Calu3 (cell line): ENCODE results near the gene USP48. TPM values are rescaled to one million over a fixed set of nuclear protein-coding genes. Genes with fewer than 3 reads are reported as not detected.
A peak's percentile ranks its signal among the peaks of the same experiment; 100 is the strongest.

Source experiments
- Bru-seq: library from RNA; stranded (reverse); fragments of 400-500 nt; gene quantifications from one replicate; lab custom pipeline; 2021; lab: Mats Ljungman, UMichigan
- BruChase-seq, 2 experiments: library from RNA; stranded (reverse); fragments of 400-500 nt; gene quantifications; one replicate each; lab custom pipeline; 2021; lab: Mats Ljungman, UMichigan
- BruUV-seq: library from RNA; stranded (reverse); fragments of 400-500 nt; replicated peaks from 2 replicates; lab custom pipeline; 2021; lab: Mats Ljungman, UMichigan
- CTCF ChIA-PET: fragments of 300-600 bp; sonication (Branson Sonifier 250); formaldehyde crosslinking; loops from one replicate; lab custom pipeline; 2022; ENCODE audit warnings: antibody characterized with exemption; lab: Charles Lee
- DNase-seq: peaks from one replicate; pipeline ENCODE4 v3.0.0; 2022
- H3K27ac Mint-ChIP-seq: one replicate; pipeline ENCODE4 v1.8.0; 2022; ENCODE audit warnings: mixed read lengths; ENCODE audit not compliant: unreplicated experiment
- H3K27me3 Mint-ChIP-seq: one replicate; pipeline ENCODE4 v1.8.0; 2022; ENCODE audit warnings: mixed read lengths; ENCODE audit not compliant: unreplicated experiment
- H3K36me3 Mint-ChIP-seq: one replicate; pipeline ENCODE4 v1.8.0; 2022; ENCODE audit warnings: mild to moderate bottlenecking, moderate library complexity, mixed read lengths; ENCODE audit not compliant: insufficient read depth, unreplicated experiment
- H3K4me1 Mint-ChIP-seq: one replicate; pipeline ENCODE4 v1.8.0; 2022; ENCODE audit warnings: mild to moderate bottlenecking, low read depth, mixed read lengths; ENCODE audit not compliant: unreplicated experiment
- H3K4me3 Mint-ChIP-seq: one replicate; pipeline ENCODE4 v1.8.0; 2022; ENCODE audit warnings: mild to moderate bottlenecking, low read depth, moderate library complexity, mixed read lengths; ENCODE audit not compliant: unreplicated experiment
- H3K9me3 Mint-ChIP-seq: one replicate; pipeline ENCODE4 v1.8.0; 2022; ENCODE audit warnings: low read depth, mixed read lengths; ENCODE audit not compliant: unreplicated experiment
- CTCF ChIP-seq: fragments of 200-600 bp; IDR thresholded peaks from one replicate; pipeline ENCODE4 v1.8.0; 2022; ENCODE audit warnings: antibody characterized with exemption; ENCODE audit not compliant: unreplicated experiment
- intact Hi-C: fragments of 100-400 bp; cut with micrococcal nuclease; formaldehyde crosslinking; loops from one replicate; pipeline ENCODE4 v1.10.0; 2022; ENCODE audit not compliant: unreplicated experiment
- long read RNA-seq: library from polyadenylated mRNA; stranded (forward); transcript quantifications from one replicate; pipeline ENCODE4 v2.0.0, GENCODE V29; 2022
- total RNA-seq: library from RNA; stranded (reverse); gene quantifications from 2 replicates; pipeline ENCODE4 v1.2.3, GENCODE V29; 2022

The USP48 gene, protein sequence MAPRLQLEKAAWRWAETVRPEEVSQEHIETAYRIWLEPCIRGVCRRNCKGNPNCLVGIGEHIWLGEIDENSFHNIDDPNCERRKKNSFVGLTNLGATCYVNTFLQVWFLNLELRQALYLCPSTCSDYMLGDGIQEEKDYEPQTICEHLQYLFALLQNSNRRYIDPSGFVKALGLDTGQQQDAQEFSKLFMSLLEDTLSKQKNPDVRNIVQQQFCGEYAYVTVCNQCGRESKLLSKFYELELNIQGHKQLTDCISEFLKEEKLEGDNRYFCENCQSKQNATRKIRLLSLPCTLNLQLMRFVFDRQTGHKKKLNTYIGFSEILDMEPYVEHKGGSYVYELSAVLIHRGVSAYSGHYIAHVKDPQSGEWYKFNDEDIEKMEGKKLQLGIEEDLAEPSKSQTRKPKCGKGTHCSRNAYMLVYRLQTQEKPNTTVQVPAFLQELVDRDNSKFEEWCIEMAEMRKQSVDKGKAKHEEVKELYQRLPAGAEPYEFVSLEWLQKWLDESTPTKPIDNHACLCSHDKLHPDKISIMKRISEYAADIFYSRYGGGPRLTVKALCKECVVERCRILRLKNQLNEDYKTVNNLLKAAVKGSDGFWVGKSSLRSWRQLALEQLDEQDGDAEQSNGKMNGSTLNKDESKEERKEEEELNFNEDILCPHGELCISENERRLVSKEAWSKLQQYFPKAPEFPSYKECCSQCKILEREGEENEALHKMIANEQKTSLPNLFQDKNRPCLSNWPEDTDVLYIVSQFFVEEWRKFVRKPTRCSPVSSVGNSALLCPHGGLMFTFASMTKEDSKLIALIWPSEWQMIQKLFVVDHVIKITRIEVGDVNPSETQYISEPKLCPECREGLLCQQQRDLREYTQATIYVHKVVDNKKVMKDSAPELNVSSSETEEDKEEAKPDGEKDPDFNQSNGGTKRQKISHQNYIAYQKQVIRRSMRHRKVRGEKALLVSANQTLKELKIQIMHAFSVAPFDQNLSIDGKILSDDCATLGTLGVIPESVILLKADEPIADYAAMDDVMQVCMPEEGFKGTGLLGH
- total RNA-seq (56.6 and 62.3 TPM in 2 replicates), Bru-seq, nascent RNA (percentile 80 among the genes with signal in this experiment), BruChase-seq, experiment 1, labeled RNA remaining after a 6-hour chase (percentile 80 among the genes with signal in this experiment), BruChase-seq, experiment 2, labeled RNA remaining after a 2-hour chase (percentile 84 among the genes with signal in this experiment)
- long read RNA-seq, full-length matches to known transcripts = 16 of 31 reads
- long read RNA-seq, partial matches to known transcripts = 8 of 31 reads
- long read RNA-seq, other reads (novel, unspliced or antisense) = 7 of 31 reads

DNA sequence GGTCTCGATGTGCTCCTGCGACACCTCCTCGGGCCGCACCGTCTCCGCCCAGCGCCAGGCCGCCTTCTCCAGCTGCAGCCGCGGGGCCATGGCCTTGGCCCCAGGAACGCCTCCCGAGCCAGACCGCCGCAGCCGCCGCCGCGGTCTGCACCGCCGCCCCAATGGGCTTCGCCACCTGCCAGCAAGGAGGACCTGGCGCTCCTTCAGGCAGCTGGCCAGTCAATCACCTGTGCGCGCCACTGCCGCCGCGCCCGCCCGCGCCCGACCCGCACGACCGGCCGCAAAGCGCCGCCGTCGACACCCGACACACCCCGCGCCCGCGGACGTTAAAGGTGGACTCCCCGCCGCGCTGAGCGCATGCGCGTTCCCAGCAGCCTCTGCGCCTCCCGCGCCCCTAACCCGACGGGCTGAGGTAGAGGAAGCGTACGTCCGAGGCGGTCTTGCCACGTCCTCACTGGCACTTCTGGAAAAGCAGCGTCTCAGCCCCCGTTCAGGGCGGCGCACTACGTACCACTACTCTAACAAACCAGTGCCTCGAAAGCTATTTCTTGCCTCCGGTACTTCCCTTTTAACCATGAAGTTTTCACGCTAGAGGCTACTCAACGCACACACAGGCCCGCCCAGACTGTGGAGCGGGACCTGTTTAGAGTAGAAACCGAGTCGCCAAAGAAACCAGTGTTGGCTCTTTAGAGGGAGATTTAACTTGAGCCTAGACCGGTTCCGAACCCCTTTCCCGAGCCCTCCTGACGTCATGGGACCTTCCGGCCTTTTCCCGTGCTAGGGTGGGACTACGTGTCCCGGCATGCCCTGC lies at the start of gene USP48:
Gene USP48 (minus strand): TSS at position 282 of the 811 bp plus-strand sequence. CDS start 192 bp downstream, at position 90.
- Mint-ChIP-seq H3K27me3 (no peaks in the 10 kb centered on the region), H3K4me3 (peak within 1 kb of the TSS; percentile 87), H3K27ac (peak within 1 kb of the TSS; percentile 99), H3K9me3 (peaks cover 4% of the 10 kb centered on the region), H3K36me3 (peaks cover 42% of the 10 kb centered on the region), H3K4me1 (peaks cover 8% of the 10 kb centered on the region)
- CTCF ChIA-PET = interaction anchor here (0.5 to 1.0 kb wide), 3 partner anchors 18 to 68 kb away, joined by 3 to 6 read pairs (median 4); no protein-coding TSS in a partner anchor
- BruUV-seq = TSS peak; percentile 98
- no peak for TF ChIP-seq CTCF
- peak; percentile 96 for DNase-seq
- intact Hi-C loops = no loop called here

- H3K4me3 Mint-ChIP-seq = no peak overlapping the region
- no peaks in the 10 kb centered on the region for H3K4me1 Mint-ChIP-seq
- no peak for DNase-seq
- CTCF ChIA-PET = no interaction called here
- H3K27me3 Mint-ChIP-seq = no peaks in the 10 kb centered on the region
- no TSS peak for BruUV-seq
- no peak for TF ChIP-seq CTCF
- H3K36me3 Mint-ChIP-seq = peaks cover 68% of the 10 kb centered on the region
- peaks cover 2% of the 10 kb centered on the region for H3K9me3 Mint-ChIP-seq
- intact Hi-C loops = no loop called here
- H3K27ac Mint-ChIP-seq = no peak overlapping the region
These were observed 48.6 kb upstream of the USP48 start for GRCh38 chr1:21831454-21831970.

DNA sequence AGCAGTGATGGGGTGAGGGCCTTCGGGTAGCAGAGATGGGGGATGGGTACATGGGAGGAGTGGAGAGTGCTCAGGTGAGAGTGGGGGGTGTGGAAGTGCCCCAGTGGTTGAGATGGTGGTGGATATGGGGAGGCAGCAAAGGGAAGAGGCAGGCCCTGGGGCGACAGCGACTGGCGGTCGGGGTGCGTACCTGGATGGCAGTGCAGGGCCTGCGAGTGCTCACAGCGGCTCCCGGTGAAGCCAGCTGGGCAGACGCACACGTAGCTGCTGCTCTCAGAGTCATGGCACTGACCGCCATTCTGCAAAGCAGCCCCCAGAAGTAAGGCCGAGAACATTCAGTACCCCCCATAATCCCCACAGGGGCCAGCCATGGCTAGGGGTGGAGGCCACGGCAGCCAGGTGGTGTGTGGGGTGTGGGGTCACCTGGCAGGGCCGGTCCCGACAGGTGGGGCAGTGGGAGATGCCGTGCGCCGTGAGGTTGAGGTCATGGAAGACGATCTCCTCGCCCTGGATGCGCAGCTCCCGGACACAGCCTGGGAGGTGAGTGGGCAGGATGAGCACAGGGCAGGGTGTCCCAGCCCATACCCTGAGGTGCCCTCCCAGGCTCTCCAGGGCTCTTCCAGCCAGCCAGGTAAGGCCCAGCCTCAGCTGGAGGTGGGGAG lies 48.0 kb upstream of the USP48 start:
- H3K27me3 Mint-ChIP-seq = no peaks in the 10 kb centered on the region
- DNase-seq = no peak
- BruUV-seq = no TSS peak
- H3K36me3 Mint-ChIP-seq = peaks cover 64% of the 10 kb centered on the region
- H3K9me3 Mint-ChIP-seq = peaks cover 2% of the 10 kb centered on the region
- no peak for TF ChIP-seq CTCF
- CTCF ChIA-PET = no interaction called here
- intact Hi-C loops = no loop called here
- no peaks in the 10 kb centered on the region for H3K4me1 Mint-ChIP-seq
- no peak overlapping the region for H3K4me3 Mint-ChIP-seq
- H3K27ac Mint-ChIP-seq = no peak overlapping the region
